NB4 (cell line): ENCODE data around the gene RSF1.

Source experiments
- CTCF ChIP-seq: IDR thresholded peaks from one replicate; pipeline ENCODE4 v1.5.1; 2012; ENCODE audit warnings: low read depth, low read length
- POLR2A ChIP-seq: IDR thresholded peaks from 2 replicates; pipeline ENCODE4 v1.6.1; 2011; ENCODE audit warnings: mild to moderate bottlenecking; ENCODE audit not compliant: insufficient read length; ENCODE audit errors: extremely low read depth

DNA sequence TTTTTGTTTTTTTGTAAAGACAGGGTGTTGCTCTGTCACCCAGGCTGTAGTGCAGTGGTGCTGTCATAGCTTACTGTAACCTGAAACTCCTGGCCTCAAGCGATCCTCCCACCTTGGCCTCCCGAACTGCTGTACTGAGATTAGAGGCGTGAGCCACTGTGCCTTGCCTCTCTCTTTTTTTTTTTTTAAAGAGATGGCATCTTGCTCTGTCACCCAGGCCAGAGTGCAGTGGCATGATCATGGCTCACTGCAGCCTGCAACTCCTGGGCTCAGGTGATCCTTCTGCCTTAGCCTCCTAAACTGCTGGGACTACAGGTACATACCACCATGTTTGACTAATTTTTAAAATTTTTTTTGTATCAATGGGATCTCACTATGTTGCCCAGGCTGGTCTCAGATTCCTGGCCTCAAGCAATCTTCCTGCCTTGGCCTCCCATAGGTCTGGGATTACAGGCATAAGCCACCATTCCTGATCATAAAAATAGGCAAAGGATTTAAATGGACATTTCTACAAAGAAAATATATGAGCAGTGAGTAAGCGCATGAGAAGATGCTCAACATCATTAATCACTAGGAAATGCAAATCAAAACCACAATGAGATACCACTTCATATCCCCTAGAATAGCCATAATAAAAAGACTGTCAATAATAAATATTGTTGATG lies 165.6 kb downstream of the RSF1 start:
- TF ChIP-seq CTCF (no peak), POLR2A (no peak)
